Measurements from ENCODE around the gene CACNG4.
"Not testable (repeated sequence)": the region's sequence is repeated elsewhere in the genome, so short reads cannot be mapped to it uniquely, and the experiment has no call there.

The CACNG4 gene

GRCh38 chr17:67032382-67032781 is 67.9 kb downstream of the CACNG4 start:
- no peak for DNase-seq
- in situ Hi-C loops (cut with MboI; ENCODE audit: low pct_unique_long_range_greater_than_20kb, low sequenced_read_pairs): no loop called here

- in situ Hi-C loops (cut with MboI; ENCODE audit: low pct_unique_long_range_greater_than_20kb, low sequenced_read_pairs): no loop called here
These were observed 68.5 kb downstream of the CACNG4 start for GRCh38 chr17:67032985-67033384.

GRCh38 chr17:67033613-67034012 is 69.1 kb downstream of the CACNG4 start:
- DNase-seq: no peak
- in situ Hi-C loops (cut with MboI; ENCODE audit: low pct_unique_long_range_greater_than_20kb, low sequenced_read_pairs): no loop called here

More at GRCh38 chr17:67032985-67033384, 68.5 kb downstream of the CACNG4 start:
- no peak for DNase-seq

GRCh38 chr17:67035131-67036083 is 70.9 kb downstream of the CACNG4 start:
- no peak for DNase-seq
- in situ Hi-C loops (cut with MboI; ENCODE audit: low pct_unique_long_range_greater_than_20kb, low sequenced_read_pairs): no loop called here

GRCh38 chr17:67038861-67039365 is 74.4 kb downstream of the CACNG4 start:
- DNase-seq: no peak

GRCh38 chr17:67040652-67041051 is 76.1 kb downstream of the CACNG4 start:
- in situ Hi-C loops (cut with MboI; ENCODE audit: low pct_unique_long_range_greater_than_20kb, low sequenced_read_pairs): no loop called here
- no peak for DNase-seq

More at GRCh38 chr17:67038861-67039365, 74.4 kb downstream of the CACNG4 start:
- in situ Hi-C loops (cut with MboI; ENCODE audit: low pct_unique_long_range_greater_than_20kb, low sequenced_read_pairs): no loop called here

GRCh38 chr17:67041119-67041518 is 76.6 kb downstream of the CACNG4 start:
- DNase-seq; in situ Hi-C loops (cut with MboI; ENCODE audit: low pct_unique_long_range_greater_than_20kb, low sequenced_read_pairs): not testable (repeated sequence)

- in situ Hi-C loops (cut with MboI; ENCODE audit: low pct_unique_long_range_greater_than_20kb, low sequenced_read_pairs): no loop called here
- DNase-seq: no peak
These were observed 77.0 kb downstream of the CACNG4 start for GRCh38 chr17:67041531-67041930.

- no peak for DNase-seq
- in situ Hi-C loops (cut with MboI; ENCODE audit: low pct_unique_long_range_greater_than_20kb, low sequenced_read_pairs): no loop called here
These were observed 77.7 kb downstream of the CACNG4 start for GRCh38 chr17:67041941-67042899.

GRCh38 chr17:67043283-67043682 is 78.8 kb downstream of the CACNG4 start:
- no peak for DNase-seq
- in situ Hi-C loops (cut with MboI; ENCODE audit: low pct_unique_long_range_greater_than_20kb, low sequenced_read_pairs): no loop called here

- DNase-seq: no peak
- in situ Hi-C loops (cut with MboI; ENCODE audit: low pct_unique_long_range_greater_than_20kb, low sequenced_read_pairs): no loop called here
These were observed 79.7 kb downstream of the CACNG4 start, which contains the start of gene CACNG1 for GRCh38 chr17:67044016-67044772. CACNG1 (plus strand) TSS chr17:67044554; CDS start chr17:67044661, 107 bp downstream.

- no peak for DNase-seq
- in situ Hi-C loops (cut with MboI; ENCODE audit: low pct_unique_long_range_greater_than_20kb, low sequenced_read_pairs): no loop called here
These were observed 80.4 kb downstream of the CACNG4 start for GRCh38 chr17:67044940-67045339.

GRCh38 chr17:67046398-67046797 is 81.9 kb downstream of the CACNG4 start:
- in situ Hi-C loops (cut with MboI; ENCODE audit: low pct_unique_long_range_greater_than_20kb, low sequenced_read_pairs): no loop called here
- no peak for DNase-seq

- DNase-seq: no peak
- in situ Hi-C loops (cut with MboI; ENCODE audit: low pct_unique_long_range_greater_than_20kb, low sequenced_read_pairs): no loop called here
These were observed 82.9 kb downstream of the CACNG4 start for GRCh38 chr17:67047382-67047781.

- in situ Hi-C loops (cut with MboI; ENCODE audit: low pct_unique_long_range_greater_than_20kb, low sequenced_read_pairs): no loop called here
- no peak for DNase-seq
These were observed 84.7 kb downstream of the CACNG4 start for GRCh38 chr17:67049025-67049739.

GRCh38 chr17:67050066-67050465 is 85.6 kb downstream of the CACNG4 start:
- DNase-seq: no peak
- in situ Hi-C loops (cut with MboI; ENCODE audit: low pct_unique_long_range_greater_than_20kb, low sequenced_read_pairs): no loop called here

GRCh38 chr17:67050471-67051154 is 86.1 kb downstream of the CACNG4 start:
- no peak for DNase-seq
- in situ Hi-C loops (cut with MboI; ENCODE audit: low pct_unique_long_range_greater_than_20kb, low sequenced_read_pairs): no loop called here

- DNase-seq: no peak
- in situ Hi-C loops (cut with MboI; ENCODE audit: low pct_unique_long_range_greater_than_20kb, low sequenced_read_pairs): no loop called here
These were observed 86.6 kb downstream of the CACNG4 start for GRCh38 chr17:67051155-67051538.

All from KBM-7 (cell line).